Stomach smooth muscle (tissue), 2 donors: Measurements from ENCODE around the gene ADCY1.

Experiments
- H3K27ac ChIP-seq: one replicate; pipeline ENCODE4 v1.7.0; 2013; ENCODE audit warnings: mild to moderate bottlenecking, low read length, inconsistent platforms
- H3K27me3 ChIP-seq, 2 donors: one replicate each; pipeline ENCODE4 v1.7.0; 2013; ENCODE audit warnings: low read length in 2 of 2; ENCODE audit not compliant: insufficient read depth in 2 of 2, control insufficient read depth in 1 of 2
- H3K36me3 ChIP-seq, 2 donors: one replicate each; pipeline ENCODE4 v1.7.0; 2013; ENCODE audit warnings: low read length in 2 of 2; ENCODE audit not compliant: control insufficient read depth in 2 of 2, insufficient read depth in 2 of 2
- H3K4me1 ChIP-seq: one replicate; pipeline ENCODE4 v1.7.0; 2013; ENCODE audit warnings: low read length; ENCODE audit not compliant: control insufficient read depth, insufficient read depth
- H3K4me3 ChIP-seq, 2 donors: one replicate each; pipeline ENCODE4 v1.7.0; 2013; ENCODE audit warnings: low read length in 2 of 2
- H3K9ac ChIP-seq, 2 donors: one replicate each; pipeline ENCODE4 v1.7.0; 2013; ENCODE audit warnings: low read length in 2 of 2, mild to moderate bottlenecking in 1 of 2
- H3K9me3 ChIP-seq, 2 donors: one replicate each; pipeline ENCODE4 v1.7.0; 2013; ENCODE audit warnings: low read length in 2 of 2; ENCODE audit not compliant: control insufficient read depth in 2 of 2
- donor health status: healthy.
- donor health status: Pancreatic carcinoma.

Gene ADCY1

DNA sequence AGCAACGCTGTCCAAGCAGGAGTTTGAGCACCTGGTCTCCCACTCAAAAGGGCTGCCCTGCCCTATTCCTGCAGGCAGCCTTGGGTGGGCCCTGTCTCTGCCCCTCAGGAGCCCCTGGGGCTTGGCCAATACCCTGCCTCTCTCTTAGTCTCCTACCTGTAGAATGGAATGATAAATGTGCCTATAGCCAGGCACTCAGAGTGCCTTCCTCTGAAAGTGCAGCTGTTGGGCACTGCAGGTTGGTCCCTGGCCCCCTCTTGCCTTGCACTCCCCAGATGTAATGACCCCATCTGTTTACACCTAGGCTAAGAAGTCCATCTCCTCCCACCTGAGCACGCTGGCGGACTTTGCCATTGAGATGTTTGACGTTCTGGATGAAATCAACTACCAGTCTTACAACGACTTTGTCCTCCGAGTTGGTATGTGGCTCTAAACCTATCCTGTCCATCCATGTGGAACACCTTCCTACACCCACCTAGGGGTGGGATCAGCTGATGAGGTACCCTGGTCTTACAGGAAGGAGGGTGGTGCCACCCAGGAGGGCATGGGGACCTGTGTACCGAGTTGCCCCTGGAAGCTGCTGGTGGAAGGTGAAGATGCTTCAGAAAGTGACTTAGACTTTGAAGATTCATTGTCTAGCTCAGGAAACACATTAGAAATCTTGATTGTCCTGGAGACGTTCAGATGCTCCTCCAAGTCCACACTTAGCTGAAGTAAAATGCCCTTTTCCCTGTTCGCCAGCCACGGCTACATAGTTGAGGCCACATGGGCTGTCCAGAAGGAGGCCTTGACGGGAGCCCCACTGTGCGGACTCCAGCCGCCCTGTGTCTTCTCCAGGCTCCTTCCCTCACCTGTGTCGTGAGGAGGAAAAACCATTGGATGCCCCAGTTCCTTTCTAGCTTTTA lies 134.1 kb downstream of the ADCY1 start:
- no peak overlapping the region for H3K4me3 ChIP-seq
- no peak overlapping the region for H3K27ac ChIP-seq
- H3K9me3 ChIP-seq, result no peaks in the 10 kb centered on the region
- H3K9ac ChIP-seq, result no peak overlapping the region
- peaks cover 2% of the 10 kb centered on the region for H3K4me1 ChIP-seq
- H3K36me3 ChIP-seq, result no peaks in the 10 kb centered on the region
- peaks cover 3 to 4% of the 10 kb centered on the region in 2 donors for H3K27me3 ChIP-seq

DNA sequence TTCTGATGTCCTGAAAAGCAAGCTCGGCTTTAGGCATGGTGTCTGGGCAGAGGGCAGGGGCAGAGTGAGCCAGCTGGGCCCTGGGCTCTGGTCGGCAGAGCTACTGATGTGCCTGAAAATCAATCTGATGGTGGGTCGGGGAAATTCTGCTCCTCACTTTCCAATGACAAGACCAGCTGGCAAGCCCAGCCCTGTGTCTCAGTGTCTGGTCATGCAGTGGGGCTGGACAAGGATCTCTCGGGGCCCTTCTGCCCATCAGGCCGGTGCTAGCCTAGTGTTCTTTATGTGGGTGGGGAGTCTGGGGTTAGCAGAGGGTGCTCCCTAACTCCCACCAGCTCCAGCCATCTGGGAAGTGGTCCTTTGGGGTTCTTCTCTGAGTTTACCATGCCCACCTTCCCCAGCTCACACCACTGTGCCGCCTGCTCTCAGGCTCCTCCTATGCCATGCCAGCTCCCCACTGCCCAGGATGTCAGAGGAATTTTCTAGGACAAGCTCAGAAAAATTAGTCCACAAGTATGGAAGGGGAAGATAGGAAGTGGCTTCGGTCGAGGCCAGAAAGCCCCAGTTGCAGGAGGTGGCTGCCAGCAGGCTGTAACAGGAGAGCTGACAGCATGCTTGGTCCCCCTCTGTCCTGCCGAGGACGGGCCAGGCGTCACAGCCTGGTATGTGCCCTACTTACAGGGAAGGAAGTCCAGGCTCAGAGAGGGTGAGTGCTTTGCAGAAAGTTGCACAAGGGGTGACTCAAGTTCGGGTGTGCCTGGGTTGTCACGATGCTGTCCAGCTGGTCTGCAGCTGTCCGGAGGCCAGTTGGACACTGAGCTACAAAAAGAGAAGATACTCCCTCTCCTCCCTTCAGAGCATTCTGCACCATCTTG lies 135.2 kb downstream of the ADCY1 start:
- no peaks in the 10 kb centered on the region for H3K36me3 ChIP-seq
- peaks cover 2% of the 10 kb centered on the region for H3K4me1 ChIP-seq
- no peak overlapping the region for H3K4me3 ChIP-seq
- H3K27me3 ChIP-seq, result peaks cover 0 to 4% of the 10 kb centered on the region in 2 donors
- H3K9ac ChIP-seq, result no peak overlapping the region
- no peaks in the 10 kb centered on the region for H3K9me3 ChIP-seq
- no peak overlapping the region for H3K27ac ChIP-seq

DNA sequence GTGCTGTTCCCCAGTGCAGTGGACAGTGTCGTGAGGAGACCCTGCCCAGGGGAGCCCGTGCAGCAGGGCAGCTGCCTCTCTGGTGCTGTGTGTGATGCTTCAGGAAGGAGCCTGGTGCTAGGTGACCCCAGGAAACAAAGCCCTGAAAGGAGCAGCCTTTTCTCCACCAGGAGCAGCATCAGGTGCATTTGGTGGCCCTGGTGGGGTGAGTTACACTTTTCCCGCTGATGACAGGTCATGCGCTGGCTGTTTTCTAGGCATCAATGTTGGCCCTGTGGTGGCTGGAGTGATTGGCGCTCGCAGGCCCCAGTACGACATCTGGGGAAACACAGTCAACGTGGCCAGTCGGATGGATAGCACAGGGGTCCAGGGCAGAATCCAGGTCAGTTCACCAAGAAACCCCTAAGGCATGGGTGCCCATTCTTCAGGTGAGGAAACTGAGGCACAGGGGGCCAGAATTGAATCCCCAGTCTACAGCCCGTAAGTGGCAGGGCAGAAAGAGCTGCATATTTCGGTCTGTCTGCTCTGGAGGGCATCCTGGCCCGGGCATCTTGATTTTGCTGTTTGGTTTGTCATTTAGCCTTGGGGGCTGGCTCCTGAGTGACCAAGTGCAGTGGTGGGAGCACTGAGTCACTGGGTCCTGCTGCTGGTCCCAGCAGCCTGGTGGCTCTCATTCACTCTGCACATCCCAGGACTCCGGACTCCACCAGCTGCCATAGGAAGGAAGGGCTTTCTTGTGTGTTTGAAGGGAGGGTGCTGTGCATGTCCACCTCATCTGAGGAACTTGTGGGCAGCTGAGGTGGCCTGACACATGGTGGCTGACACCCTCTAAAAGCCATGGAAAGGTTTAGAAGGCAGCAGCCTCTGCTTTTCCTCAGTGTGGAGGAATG lies 136.3 kb downstream of the ADCY1 start:
- no peak overlapping the region for H3K27ac ChIP-seq
- peaks cover 2% of the 10 kb centered on the region for H3K4me1 ChIP-seq
- H3K27me3 ChIP-seq, result peaks cover 4 to 6% of the 10 kb centered on the region in 2 donors
- H3K9ac ChIP-seq, result no peak overlapping the region
- no peak overlapping the region for H3K4me3 ChIP-seq
- H3K36me3 ChIP-seq, result no peaks in the 10 kb centered on the region
- no peaks in the 10 kb centered on the region for H3K9me3 ChIP-seq

DNA sequence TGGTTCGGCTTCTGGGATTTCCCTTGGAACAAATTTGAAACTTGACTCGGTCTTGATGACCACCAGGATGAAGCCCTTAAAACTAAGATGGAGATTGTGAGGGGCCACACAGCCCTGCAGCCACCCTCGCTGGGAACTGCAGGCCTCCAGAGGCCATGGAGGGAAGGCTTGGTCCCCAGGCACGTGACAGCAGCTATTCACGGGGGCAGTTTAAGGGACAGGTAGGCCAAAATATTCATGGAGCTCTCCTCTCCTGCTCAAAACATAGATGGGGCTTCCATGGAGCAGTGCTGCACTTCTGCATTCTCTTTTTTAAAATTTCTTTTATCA lies 137.0 kb downstream of the ADCY1 start:
- no peak overlapping the region for H3K4me3 ChIP-seq
- H3K36me3 ChIP-seq, result no peaks in the 10 kb centered on the region
- H3K27me3 ChIP-seq, result peaks cover 5 to 6% of the 10 kb centered on the region in 2 donors
- no peak overlapping the region for H3K9ac ChIP-seq
- no peak overlapping the region for H3K27ac ChIP-seq
- no peaks in the 10 kb centered on the region for H3K9me3 ChIP-seq
- peaks cover 2% of the 10 kb centered on the region for H3K4me1 ChIP-seq

DNA sequence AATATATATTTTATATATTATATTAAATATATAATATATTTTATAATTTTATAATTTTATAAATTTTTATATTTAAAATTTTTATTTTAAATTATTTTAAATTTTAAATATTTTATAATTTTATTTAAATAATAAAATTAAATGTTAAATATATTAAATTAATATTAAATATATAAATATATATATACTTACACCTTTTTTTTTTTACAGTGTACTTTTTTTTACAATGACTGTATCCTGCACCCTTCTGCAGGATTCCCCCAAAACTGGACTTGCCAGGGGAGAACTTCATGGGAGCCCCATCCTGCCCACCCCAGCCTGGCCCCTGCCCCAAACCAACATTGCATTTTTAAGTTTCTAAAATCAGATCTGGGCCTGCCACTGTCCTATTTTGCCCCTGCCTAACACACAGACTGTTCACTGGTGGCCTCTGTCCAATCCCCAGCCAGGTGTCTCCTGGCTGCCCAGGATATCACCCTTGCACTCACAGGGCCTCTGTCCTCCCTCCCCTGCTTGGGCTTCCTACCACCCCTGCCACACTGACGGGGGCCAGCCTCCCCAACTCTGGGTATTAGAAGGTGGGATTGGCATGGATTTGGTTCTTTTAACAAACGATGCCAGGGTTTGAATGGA lies 138.0 kb downstream of the ADCY1 start:
- Histone ChIP-seq H3K27me3 (peaks cover 5 to 8% of the 10 kb centered on the region in 2 donors), H3K4me3 (no peak overlapping the region), H3K27ac (no peak overlapping the region), H3K9me3 (no peaks in the 10 kb centered on the region), H3K36me3 (no peaks in the 10 kb centered on the region), H3K9ac (no peak overlapping the region), H3K4me1 (peaks cover 2% of the 10 kb centered on the region)

DNA sequence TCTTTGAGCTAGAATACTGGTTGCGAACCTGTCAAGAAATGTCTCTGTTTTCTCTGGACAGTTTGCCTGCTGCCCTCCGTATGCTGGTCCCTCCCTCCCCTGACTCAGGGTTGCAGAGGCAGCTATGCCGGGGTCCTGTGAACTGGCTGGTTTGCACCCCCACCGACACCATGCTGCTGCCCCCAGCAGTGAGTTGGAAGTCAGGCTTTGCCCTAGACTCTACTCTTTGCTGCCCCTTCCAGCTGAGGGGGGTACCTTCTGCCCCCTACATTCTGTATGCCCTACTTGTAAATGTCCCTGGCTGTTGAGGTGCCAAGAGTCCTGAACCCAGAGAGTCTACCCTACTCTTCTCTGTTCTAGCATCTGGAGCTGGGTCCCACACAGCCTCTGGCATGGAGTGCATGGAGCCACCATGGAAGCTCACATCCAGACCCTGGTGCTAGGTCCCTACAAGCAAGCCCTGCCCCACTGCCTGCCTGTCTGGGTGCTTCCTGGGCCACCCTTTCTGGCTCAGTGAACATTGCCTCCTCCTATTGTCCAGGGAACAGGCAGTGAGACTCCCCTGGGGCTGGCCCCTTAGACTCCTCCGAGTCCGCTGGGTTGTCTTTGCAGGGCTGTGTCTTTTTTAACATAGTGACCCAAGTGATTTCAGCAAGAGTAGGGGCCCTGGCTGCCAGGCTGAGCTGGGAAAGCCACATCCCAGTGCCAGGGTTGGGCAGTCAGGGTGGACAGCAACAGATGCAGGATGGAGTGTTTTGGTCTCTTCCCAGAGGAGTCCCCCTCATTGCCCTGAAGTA lies 138.9 kb downstream of the ADCY1 start:
- Histone ChIP-seq H3K4me1 (peaks cover 2% of the 10 kb centered on the region), H3K27ac (no peak overlapping the region), H3K36me3 (no peaks in the 10 kb centered on the region), H3K9ac (no peak overlapping the region), H3K9me3 (no peaks in the 10 kb centered on the region), H3K4me3 (no peak overlapping the region), H3K27me3 (peaks cover 5 to 8% of the 10 kb centered on the region in 2 donors)

DNA sequence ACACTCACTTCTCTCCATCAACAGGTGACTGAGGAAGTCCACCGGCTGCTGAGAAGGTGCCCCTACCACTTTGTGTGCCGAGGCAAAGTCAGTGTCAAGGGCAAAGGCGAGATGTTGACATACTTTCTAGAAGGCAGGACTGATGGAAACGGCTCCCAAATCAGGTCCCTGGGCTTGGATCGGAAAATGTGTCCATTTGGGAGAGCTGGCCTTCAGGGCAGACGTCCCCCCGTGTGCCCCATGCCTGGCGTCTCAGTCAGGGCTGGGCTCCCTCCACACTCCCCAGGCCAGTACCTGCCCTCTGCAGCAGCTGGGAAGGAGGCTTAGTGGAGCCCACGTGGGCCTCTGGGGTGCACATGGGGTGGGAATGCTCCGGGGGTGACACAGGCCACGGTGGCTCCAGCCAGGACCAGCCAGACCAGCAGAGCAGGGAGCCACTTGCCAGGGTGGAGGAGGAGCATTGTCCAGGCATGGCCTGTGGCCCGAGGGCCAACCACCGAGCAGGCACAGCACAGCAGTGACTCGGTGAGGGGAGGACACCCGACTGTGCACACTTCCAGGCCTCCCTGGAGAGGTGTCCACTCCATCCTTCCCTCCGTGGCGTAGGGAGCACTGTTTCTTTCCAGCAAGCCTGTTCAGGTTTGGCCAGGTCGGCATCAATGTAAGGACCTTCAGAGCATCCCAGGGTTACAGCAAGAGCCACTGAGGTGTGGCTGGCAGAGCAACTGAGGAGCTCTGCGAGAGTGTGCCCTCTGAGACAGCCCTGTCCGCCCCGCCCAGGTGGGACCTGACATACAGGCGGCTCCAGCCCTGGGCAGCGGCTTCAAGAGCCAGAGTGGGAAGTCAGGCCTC lies 139.7 kb downstream of the ADCY1 start:
- H3K9ac ChIP-seq, result no peak overlapping the region
- H3K27me3 ChIP-seq, result peaks cover 5 to 8% of the 10 kb centered on the region in 2 donors
- no peak overlapping the region for H3K4me3 ChIP-seq
- H3K9me3 ChIP-seq, result no peaks in the 10 kb centered on the region
- no peaks in the 10 kb centered on the region for H3K36me3 ChIP-seq
- no peak overlapping the region for H3K27ac ChIP-seq
- H3K4me1 ChIP-seq, result peaks cover 2% of the 10 kb centered on the region

DNA sequence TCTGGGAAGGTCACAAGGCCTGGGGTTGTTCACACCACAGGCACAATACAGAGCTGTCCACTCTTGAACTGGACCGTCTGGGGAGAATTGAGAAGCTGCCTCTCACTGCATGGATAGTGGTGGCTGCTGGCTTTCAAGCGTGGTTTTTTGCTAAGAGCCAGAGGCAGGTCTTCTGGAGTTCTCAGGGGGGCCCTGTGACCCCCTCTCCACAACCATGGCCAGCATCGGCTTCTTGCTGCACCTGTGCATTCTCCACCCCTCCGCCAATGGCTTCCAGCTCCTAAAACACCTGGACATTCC lies 140.3 kb downstream of the ADCY1 start:
- no peaks in the 10 kb centered on the region for H3K9me3 ChIP-seq
- H3K27me3 ChIP-seq, result peaks cover 5 to 8% of the 10 kb centered on the region in 2 donors
- H3K27ac ChIP-seq, result no peak overlapping the region
- H3K9ac ChIP-seq, result no peak overlapping the region
- H3K36me3 ChIP-seq, result no peaks in the 10 kb centered on the region
- no peak overlapping the region for H3K4me3 ChIP-seq
- peaks cover 2% of the 10 kb centered on the region for H3K4me1 ChIP-seq
